Stimulated activated CD8-positive, alpha-beta memory T cell treated with anti-CD3 and anti-CD28 coated beads, Interleukin-12 subunit alpha, Interleukin-12 subunit beta, amount 100 ng/mL, for 24 hours (primary cell): ENCODE results near the gene CTNNA1.

Experiments
- DNase-seq: peaks from one replicate; pipeline ENCODE4 v3.0.0-alpha.2; 2020; ENCODE audit errors: extremely low read depth

CTNNA1 gene

GRCh38 chr5:138964647-138965201 is 211.5 kb downstream of the CTNNA1 start:
- no peak for DNase-seq

- no peak for DNase-seq
These were observed 212.4 kb downstream of the CTNNA1 start for GRCh38 chr5:138965626-138966025.

- DNase-seq: no peak
These were observed 213.2 kb downstream of the CTNNA1 start for GRCh38 chr5:138966236-138966985.

DNA sequence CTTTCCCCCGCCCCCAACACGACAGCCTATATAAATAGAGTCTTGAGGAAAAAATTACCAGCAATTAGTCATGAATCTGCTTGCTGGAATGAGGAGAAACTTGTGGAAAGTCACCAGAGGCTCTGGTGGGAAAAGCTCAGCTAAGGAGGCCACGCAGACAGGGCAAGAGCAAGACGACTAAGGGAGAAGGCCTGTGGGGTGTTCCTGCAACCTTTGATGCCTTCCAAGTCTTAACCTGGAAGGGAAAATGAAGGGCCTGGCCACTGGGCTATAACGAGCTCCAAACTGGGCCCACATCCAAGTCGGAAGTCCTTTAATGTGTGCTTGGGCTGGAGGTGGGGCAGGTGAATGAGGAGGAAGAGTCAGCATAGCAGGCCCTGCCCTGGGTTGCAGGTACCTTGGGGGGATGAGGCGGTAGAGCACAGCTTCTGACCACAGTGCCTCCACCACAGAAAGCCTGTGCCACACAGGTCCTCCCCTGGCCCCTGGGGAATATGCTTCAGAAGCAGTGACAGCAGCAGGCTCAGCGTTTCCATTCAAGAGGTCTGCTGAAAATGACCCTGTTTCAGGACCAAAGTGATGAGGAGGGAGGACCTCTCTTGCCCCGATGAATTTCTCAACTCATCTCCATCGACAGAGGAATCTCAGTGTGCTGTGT is 214.7 kb downstream of the CTNNA1 start:
- DNase-seq: no peak

DNA sequence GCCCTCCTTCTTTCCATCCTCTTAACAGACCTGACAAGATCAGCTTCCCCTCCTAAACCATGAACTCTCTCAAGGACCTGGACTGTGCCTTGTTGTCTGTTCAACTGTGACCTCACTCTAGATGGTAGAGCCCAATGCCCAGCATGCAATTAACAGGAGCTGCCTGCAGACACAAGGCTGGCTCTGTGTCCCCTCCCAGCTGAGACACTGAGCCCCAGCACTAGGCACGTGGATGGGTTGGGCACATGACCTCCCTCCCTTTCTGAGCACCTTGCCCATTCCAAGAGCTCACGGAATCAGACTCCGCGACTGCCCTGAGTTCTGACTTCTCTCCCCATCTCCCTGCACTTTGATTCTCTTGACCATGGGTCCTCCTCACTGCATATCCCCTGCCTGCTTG is 215.4 kb downstream of the CTNNA1 start:
- DNase-seq: no peak

DNA sequence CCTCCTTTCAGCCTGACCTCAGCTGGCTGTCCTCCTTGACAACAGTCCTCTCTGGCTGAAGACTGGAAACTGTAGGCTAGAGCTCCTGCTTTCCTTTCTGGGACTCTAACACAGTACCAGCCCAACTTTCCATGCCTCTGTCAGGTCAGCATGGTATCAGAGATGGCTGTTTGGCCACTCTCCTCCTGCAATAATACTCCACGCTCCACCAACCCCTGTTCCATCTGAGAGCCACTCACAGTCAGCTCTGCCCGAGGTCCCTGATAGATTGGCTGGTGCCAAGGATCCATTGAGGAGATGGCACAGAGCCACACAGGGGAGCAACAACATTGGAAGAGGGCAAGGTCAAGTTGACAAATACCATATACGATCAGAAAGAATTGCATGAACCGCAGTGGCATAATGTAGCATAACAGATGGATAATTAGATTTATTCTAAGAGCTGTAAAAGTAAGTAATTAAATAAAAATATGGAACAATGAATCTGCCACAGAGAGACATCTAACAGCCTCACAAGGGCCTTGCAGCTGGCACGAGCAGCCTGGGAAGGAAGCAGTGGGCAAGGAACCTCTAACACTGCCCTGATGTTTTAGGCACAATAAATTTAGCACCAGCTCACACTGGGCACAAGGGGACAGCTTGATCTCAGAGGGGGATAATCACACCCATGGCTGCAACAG is 216.2 kb downstream of the CTNNA1 start:
- no peak for DNase-seq

DNA sequence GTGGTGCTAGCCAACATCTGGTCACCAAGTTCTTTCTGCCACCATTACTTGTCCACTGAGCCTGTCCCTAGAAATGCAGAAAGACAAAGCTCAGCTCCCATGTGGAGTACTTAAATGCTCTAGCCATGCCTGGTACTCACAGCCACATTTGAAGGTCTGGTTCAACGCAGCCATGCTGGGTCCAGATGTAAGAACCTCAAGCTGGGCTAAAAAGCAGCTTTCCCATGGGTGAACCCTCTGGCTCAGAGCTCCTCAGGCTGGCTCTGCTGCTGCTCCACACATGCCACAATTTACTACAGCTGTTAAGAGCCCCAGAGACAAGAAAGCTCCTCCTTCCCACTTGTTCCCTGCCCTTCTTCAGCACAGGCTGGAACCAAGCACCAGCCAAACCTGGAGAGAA is 219.0 kb downstream of the CTNNA1 start:
- DNase-seq: no peak

DNA sequence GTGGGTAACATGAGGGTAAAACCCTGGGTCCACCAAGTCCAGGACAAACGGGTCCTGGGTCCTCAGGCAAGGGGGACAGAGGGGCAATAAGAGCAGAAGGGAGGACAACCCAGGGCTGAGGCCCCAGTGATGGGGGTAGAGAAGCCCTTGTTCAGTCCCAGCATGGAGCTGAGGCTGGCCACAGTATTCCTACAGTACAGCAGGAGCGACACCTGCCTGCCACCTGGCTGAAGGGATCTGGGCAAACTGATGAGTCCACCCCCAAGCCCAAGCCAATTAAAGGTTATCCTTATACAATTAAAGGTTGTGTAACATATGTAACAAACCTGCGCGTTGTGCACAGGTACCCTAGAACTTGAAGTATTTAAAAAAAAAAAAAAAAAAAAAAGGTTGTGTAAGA is 219.6 kb downstream of the CTNNA1 start:
- DNase-seq: no peak

DNA sequence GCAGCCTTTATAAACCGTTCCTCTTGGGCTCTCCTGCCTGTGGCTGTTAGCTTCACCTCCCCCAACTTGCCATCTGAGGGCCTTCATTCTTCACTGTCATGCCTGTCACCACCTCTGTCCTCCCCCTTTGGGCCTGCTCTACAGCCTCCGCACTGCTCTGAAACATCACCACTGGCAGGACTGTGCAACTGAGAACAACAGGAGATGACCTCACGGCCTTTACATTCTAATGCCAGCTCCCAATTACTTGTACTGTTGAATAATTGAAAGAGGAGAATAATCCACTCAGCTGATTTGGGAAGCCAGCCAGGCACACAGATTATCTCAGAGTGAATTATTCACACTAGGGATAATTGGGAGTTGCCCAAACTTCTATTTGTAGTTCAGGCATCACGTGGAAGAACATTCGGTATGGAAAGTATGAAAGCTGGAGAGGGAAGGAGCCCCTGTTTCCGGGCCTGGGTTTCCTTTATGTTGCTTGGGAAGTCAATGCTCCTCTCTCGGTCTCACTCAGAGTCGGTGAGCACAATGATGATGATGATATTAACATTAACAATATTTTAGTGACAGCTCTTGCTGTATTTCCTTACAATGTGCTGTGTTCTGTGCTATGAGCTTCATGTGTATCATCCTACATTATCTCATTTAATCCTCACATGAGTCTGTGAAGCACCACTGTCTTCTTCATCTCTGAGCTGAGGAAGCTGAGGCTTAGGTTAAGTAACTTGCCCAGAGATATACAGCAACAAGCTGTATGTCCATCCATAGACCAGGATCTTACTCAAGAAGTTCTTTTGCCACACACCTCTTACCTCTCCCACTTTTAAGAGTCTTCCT is 221.2 kb downstream of the CTNNA1 start:
- DNase-seq: no peak

DNA sequence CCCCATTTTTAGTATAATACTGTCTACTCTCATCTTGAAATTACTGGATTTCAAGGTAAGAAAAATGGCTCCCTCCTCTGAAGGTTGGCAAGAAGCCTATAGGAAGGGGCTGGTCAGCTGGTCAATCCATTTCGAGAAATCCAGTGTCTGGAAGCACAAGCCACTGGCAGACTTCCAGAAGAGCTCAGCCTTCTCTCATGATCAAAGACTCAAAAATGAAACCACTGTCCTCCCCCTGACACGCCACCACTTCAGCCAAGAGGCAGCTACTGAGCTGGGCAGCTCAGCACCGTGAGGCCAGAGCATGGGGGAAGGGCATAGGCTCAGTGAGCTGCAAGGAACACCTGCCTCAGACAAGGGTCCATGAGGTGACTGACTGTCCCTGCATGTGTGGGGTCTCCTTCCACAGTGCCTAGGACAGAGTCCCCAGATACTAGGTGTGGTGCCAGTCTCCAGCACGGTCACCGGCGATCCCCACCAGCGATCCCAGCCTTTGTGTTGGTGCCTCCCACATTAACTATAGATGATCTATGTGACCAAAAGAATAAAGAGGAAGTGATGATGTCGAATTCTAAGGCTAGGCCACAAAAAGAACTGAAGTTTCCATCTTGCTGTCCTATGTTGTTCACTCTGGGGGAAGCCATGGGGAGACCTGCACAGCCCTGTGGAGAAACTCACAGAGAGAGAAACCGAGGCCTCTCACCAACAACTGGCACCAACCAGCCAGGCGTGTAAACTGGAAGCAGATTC is 222.0 kb downstream of the CTNNA1 start:
- no peak for DNase-seq

GRCh38 chr5:138978080-138978479 is 224.9 kb downstream of the CTNNA1 start:
- DNase-seq: no peak

DNA sequence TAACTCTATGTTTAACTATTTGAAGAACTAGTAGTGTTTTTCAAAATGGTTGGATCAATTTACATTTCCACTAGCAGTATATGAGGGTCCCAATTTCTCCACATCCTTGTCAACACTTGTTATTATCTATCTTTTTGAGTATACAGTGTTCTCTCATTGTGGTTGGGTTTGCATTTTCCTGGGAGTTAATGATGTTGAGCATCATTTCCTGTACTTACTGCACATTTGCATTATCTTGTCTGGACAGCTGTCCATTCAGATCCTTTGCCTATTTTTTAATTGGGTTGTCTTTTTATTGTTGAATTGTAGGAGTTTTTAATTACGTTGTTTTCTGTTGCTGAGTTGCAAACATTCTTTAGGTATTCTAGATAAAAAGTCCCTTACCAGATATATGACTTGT is 225.4 kb downstream of the CTNNA1 start:
- DNase-seq: no peak

DNA sequence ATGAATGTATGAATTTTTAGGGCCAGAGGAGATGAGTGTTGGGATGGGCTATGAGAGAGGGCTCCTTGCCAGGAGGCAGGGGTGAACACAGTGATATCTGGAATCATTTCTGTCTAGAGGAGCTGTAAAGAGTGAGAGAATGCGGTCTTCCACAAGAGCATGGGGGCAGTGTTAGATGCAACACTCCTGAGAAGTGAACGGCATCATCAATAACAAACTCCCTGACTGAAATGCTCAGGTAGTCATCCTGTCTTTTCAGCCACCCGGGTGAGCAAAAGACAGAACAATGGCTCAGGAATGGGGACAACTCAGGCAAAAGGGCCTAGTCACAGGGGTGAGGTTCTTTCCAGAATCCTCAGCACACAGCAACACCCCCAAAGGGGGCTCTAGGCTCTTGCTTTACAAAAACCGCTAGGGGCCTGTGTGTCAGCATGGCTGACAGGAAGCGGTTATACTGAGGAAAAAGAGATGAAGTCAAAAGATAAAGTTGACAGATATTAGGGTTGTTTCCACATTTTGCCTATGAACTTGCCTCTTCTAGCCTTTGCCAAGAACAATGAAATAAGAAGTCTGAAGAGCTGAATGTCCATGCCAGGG is 226.6 kb downstream of the CTNNA1 start:
- DNase-seq: no peak

GRCh38 chr5:138980441-138980840 is 227.2 kb downstream of the CTNNA1 start:
- no peak for DNase-seq

DNA sequence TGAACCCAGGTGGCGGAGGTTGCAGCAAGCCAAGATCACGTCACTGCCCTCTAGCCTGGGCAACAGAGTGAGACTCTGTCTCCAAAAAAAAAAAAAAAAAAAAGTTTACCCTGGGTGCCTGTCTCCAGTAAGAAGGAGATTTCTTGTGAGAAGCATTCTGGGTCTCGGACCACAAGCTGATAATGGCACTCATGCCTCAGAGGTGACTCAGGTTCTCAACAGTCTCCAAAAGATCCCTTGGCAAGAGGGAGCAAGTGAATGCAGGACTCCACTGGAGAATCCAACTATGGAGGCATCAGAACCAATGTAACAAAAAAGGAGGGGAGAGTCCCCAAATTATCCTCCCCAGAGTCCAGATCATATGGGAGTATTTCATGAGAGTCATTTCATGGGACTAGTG is 227.9 kb downstream of the CTNNA1 start:
- DNase-seq: no peak

DNA sequence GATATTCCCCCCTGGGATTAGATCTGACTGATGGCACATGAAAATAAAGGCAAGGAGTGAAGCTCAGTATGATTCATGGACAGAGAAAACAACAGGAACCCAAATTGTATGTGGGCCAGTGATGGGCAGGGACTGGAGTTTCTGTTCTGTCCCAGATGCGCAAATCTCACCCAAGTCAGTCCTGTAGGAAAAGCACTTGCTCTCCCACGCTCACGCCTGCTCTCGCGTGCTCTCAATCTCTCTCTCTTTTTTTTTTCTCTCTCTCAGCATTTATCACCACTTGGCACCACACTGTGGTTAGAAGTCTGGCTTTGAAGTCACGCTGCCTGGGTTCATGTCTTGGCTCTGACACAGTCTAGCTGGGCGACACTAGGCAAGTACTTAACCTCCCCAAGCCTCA is 228.4 kb downstream of the CTNNA1 start:
- DNase-seq: no peak

- DNase-seq: no peak
These were observed 230.8 kb downstream of the CTNNA1 start for GRCh38 chr5:138983984-138984383.
